Choroid plexus epithelial cell (primary cell): Measurements from ENCODE around the gene DIRAS1.

Source experiments
- DNase-seq: peaks from one replicate; pipeline ENCODE4 v3.0.0-alpha.2; 2010; ENCODE audit warnings: low read depth
- H3K4me3 ChIP-seq: 2 replicates; pipeline ENCODE4 v1.5.1; 2011; ENCODE audit warnings: low read depth, mild to moderate bottlenecking, control low read depth, low read length, moderate library complexity
- TF ChIP-seq, protein P1 (sequence below): conservative IDR thresholded peaks from 2 replicates; pipeline ENCODE4 v1.5.1; 2011; ENCODE audit warnings: low read depth, mild to moderate bottlenecking, control low read depth, inconsistent platforms, low read length, moderate library complexity

The DIRAS1 gene

GRCh38 chr19:2732883-2733282 is 11.7 kb upstream of the DIRAS1 start:
- no peak for DNase-seq
- H3K4me3 ChIP-seq, result no peak overlapping the region
- TF ChIP-seq, protein P1, sequence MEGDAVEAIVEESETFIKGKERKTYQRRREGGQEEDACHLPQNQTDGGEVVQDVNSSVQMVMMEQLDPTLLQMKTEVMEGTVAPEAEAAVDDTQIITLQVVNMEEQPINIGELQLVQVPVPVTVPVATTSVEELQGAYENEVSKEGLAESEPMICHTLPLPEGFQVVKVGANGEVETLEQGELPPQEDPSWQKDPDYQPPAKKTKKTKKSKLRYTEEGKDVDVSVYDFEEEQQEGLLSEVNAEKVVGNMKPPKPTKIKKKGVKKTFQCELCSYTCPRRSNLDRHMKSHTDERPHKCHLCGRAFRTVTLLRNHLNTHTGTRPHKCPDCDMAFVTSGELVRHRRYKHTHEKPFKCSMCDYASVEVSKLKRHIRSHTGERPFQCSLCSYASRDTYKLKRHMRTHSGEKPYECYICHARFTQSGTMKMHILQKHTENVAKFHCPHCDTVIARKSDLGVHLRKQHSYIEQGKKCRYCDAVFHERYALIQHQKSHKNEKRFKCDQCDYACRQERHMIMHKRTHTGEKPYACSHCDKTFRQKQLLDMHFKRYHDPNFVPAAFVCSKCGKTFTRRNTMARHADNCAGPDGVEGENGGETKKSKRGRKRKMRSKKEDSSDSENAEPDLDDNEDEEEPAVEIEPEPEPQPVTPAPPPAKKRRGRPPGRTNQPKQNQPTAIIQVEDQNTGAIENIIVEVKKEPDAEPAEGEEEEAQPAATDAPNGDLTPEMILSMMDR, result no peak

DNA sequence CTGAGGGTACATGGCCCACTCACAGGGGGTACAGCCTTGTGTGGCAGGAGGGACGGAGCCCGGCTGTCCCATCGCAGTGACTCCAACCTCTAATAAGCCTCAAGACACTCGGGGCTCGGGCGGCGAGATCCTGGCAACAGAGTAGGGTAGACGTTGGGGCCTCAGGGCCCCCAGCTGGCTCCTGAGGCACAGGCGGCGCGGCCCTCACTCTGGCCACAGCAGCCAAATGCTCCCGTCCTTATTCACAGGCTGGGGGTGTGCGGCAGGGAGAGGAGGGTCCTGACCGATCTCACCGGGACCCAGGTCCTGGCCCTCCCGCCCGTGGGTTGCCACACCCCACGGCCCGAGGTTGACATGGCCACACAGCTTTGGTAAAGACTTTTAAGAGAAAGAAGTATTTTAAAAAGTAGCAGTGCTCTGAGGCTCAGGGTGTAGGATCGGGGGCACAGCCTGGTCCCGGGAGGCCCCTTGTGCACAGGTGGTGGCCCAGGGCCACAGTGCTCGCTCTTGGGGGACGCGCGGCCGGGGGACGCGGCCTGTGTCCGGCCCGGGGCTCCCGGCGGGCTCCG is 11.1 kb upstream of the DIRAS1 start:
- H3K4me3 ChIP-seq, result no peak overlapping the region
- TF ChIP-seq, protein P1, result no peak
- DNase-seq, result no peak

- no peak overlapping the region for H3K4me3 ChIP-seq
- TF ChIP-seq, protein P1, result no peak
- no peak for DNase-seq
Observed at GRCh38 chr19:2731181-2731995, 10.2 kb upstream of the DIRAS1 start.

GRCh38 chr19:2729943-2730818 is 9.0 kb upstream of the DIRAS1 start:
- no peak for DNase-seq

DNA sequence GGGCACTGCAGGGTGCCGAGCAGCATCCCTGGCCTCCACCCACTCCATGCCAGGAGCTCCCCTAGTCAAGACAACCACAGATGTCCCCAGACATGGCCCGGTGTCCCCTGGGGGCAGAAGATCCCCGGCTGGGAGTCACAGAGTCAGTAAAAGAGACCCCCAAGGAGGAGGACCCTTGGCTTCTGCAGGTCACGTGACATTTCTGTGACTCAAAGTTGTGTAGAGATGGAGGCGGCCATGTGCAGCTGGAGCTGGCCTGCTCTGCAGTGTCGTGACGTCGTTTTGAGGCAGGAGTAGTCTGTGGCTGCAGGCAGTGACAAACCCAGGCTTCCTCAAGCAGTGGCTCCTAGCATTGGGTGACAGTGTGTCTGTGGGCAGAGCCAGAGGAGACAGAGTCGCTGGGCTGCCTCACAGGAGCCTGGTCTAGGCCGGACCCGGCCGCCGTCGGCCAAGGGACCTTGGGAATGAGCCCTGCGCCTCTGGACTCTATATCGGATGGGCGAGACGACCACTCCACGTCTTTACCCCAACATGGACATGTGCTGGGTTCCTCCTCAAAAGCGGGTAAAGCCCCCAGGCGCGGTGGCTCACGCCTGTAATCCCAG is 7.7 kb upstream of the DIRAS1 start:
- no peak for DNase-seq
- TF ChIP-seq, protein P1, result no peak
- no peak overlapping the region for H3K4me3 ChIP-seq

More at GRCh38 chr19:2729943-2730818, 9.0 kb upstream of the DIRAS1 start:
- H3K4me3 ChIP-seq, result no peak overlapping the region
- TF ChIP-seq, protein P1, result no peak

GRCh38 chr19:2727640-2727944 is 6.4 kb upstream of the DIRAS1 start:
- no peak for DNase-seq
- no peak overlapping the region for H3K4me3 ChIP-seq
- TF ChIP-seq, protein P1, result no peak
